Central memory CD8-positive, alpha-beta T cell (primary cell): ENCODE data around the gene HIVEP2.
"Not testable (repeated sequence)": the region's sequence is repeated elsewhere in the genome, so short reads cannot be mapped to it uniquely, and the experiment has no call there.

Experiments used
- ATAC-seq: fragments of 150-1000 bp; cut with Tn5 transposase; replicated peaks from 2 replicates; pipeline ENCODE4 v1.10.0; 2022; ENCODE audit warnings: mild to moderate bottlenecking, moderate FRiP score, moderate number of reproducible peaks; ENCODE audit not compliant: poor library complexity, severe bottlenecking; ENCODE audit errors: extremely low read depth
- DNase-seq, 2 donors: peaks; one replicate each; pipeline ENCODE4 v3.0.0; 2021; ENCODE audit warnings: low spot score in 2 of 2
- H3K27ac Mint-ChIP-seq: one replicate; pipeline ENCODE4 v1.8.0; 2022; ENCODE audit warnings: low read depth, mild to moderate bottlenecking, moderate library complexity, mixed read lengths
- H3K27me3 Mint-ChIP-seq: one replicate; pipeline ENCODE4 v1.8.0; 2022; ENCODE audit warnings: mixed read lengths
- H3K36me3 Mint-ChIP-seq: one replicate; pipeline ENCODE4 v1.8.0; 2022; ENCODE audit warnings: mild to moderate bottlenecking, moderate library complexity, mixed read lengths; ENCODE audit not compliant: insufficient read depth
- H3K4me1 Mint-ChIP-seq: one replicate; pipeline ENCODE4 v1.8.0; 2022; ENCODE audit warnings: mixed read lengths
- H3K4me3 Mint-ChIP-seq: one replicate; pipeline ENCODE4 v1.8.0; 2022; ENCODE audit warnings: mild to moderate bottlenecking, moderate library complexity, mixed read lengths
- H3K9me3 Mint-ChIP-seq: one replicate; pipeline ENCODE4 v1.8.0; 2022; ENCODE audit warnings: mixed read lengths

The HIVEP2 gene

GRCh38 chr6:142945049-142945445 is at the start of gene HIVEP2:
Gene HIVEP2 (minus strand): TSS chr6:142945176. CDS start chr6:142774738, 170,438 bp downstream.
- peaks cover 46% of the 10 kb centered on the region for H3K4me1 Mint-ChIP-seq
- DNase-seq (peak; percentile 68 to 76), ATAC-seq (peak; percentile 11)
- H3K36me3 Mint-ChIP-seq, result peaks cover 47% of the 10 kb centered on the region
- H3K9me3 Mint-ChIP-seq, result no peaks in the 10 kb centered on the region
- H3K27me3 Mint-ChIP-seq, result no peaks in the 10 kb centered on the region
- H3K4me3 Mint-ChIP-seq, result peak within 1 kb of the TSS; percentile 96
- H3K27ac Mint-ChIP-seq, result peak within 1 kb of the TSS; percentile 99

- ATAC-seq (no peak), DNase-seq (no peak)
- peaks cover 5% of the 10 kb centered on the region for H3K4me1 Mint-ChIP-seq
- peaks cover 10% of the 10 kb centered on the region for H3K27me3 Mint-ChIP-seq
- no peak overlapping the region for H3K4me3 Mint-ChIP-seq
- H3K27ac Mint-ChIP-seq, result no peak overlapping the region
- no peaks in the 10 kb centered on the region for H3K9me3 Mint-ChIP-seq
- no peaks in the 10 kb centered on the region for H3K36me3 Mint-ChIP-seq
Measured at GRCh38 chr6:142993977-142994376, 49.0 kb upstream of the HIVEP2 start.

GRCh38 chr6:142987490-142987889 is 42.5 kb upstream of the HIVEP2 start:
- Mint-ChIP-seq H3K27me3 (peaks cover 26% of the 10 kb centered on the region), H3K27ac (no peak overlapping the region), H3K36me3 (no peaks in the 10 kb centered on the region), H3K4me1 (no peaks in the 10 kb centered on the region), H3K4me3 (no peak overlapping the region), H3K9me3 (no peaks in the 10 kb centered on the region)
- DNase-seq (no peak), ATAC-seq (no peak)

GRCh38 chr6:142985281-142985680 is 40.3 kb upstream of the HIVEP2 start:
- peaks cover 11% of the 10 kb centered on the region for H3K9me3 Mint-ChIP-seq
- H3K4me1 Mint-ChIP-seq, result no peaks in the 10 kb centered on the region
- no peak for ATAC-seq
- H3K4me3 Mint-ChIP-seq, result no peak overlapping the region
- no peaks in the 10 kb centered on the region for H3K36me3 Mint-ChIP-seq
- no peak overlapping the region for H3K27ac Mint-ChIP-seq
- DNase-seq, result no peak
- H3K27me3 Mint-ChIP-seq, result peaks cover 26% of the 10 kb centered on the region

GRCh38 chr6:142984386-142984785 is 39.4 kb upstream of the HIVEP2 start:
- Mint-ChIP-seq H3K36me3 (no peaks in the 10 kb centered on the region), H3K9me3 (peaks cover 11% of the 10 kb centered on the region), H3K27ac (no peak overlapping the region), H3K4me3 (no peak overlapping the region), H3K27me3 (peaks cover 20% of the 10 kb centered on the region), H3K4me1 (no peaks in the 10 kb centered on the region)
- no peak for ATAC-seq
- no peak for DNase-seq

GRCh38 chr6:142975365-142975764 is 30.4 kb upstream of the HIVEP2 start:
- Mint-ChIP-seq H3K4me1 (no peaks in the 10 kb centered on the region), H3K27me3 (no peaks in the 10 kb centered on the region), H3K27ac (no peak overlapping the region), H3K36me3 (no peaks in the 10 kb centered on the region), H3K4me3 (no peak overlapping the region), H3K9me3 (no peaks in the 10 kb centered on the region)
- no peak for DNase-seq
- ATAC-seq, result no peak

GRCh38 chr6:142970941-142971340 is 26.0 kb upstream of the HIVEP2 start:
- H3K36me3 Mint-ChIP-seq, DNase-seq, ATAC-seq, H3K4me3 Mint-ChIP-seq, H3K4me1 Mint-ChIP-seq, H3K27me3 Mint-ChIP-seq, H3K27ac Mint-ChIP-seq, H3K9me3 Mint-ChIP-seq: not testable (repeated sequence)

- Mint-ChIP-seq H3K4me3 (no peak overlapping the region), H3K36me3 (no peaks in the 10 kb centered on the region), H3K27me3 (no peaks in the 10 kb centered on the region), H3K4me1 (no peaks in the 10 kb centered on the region), H3K27ac (no peak overlapping the region), H3K9me3 (no peaks in the 10 kb centered on the region)
- ATAC-seq, result no peak
- no peak for DNase-seq
Measured at GRCh38 chr6:142968601-142969000, 23.6 kb upstream of the HIVEP2 start.

GRCh38 chr6:142966294-142966693 is 21.3 kb upstream of the HIVEP2 start:
- Mint-ChIP-seq H3K9me3 (no peaks in the 10 kb centered on the region), H3K27me3 (no peaks in the 10 kb centered on the region), H3K36me3 (no peaks in the 10 kb centered on the region), H3K4me1 (no peaks in the 10 kb centered on the region), H3K4me3 (no peak overlapping the region), H3K27ac (no peak overlapping the region)
- ATAC-seq, result no peak
- no peak for DNase-seq

- Mint-ChIP-seq H3K27me3 (no peaks in the 10 kb centered on the region), H3K4me3 (no peak overlapping the region), H3K4me1 (no peaks in the 10 kb centered on the region), H3K9me3 (no peaks in the 10 kb centered on the region), H3K36me3 (no peaks in the 10 kb centered on the region), H3K27ac (no peak overlapping the region)
- ATAC-seq, result no peak
- DNase-seq, result no peak
Measured at GRCh38 chr6:142965164-142965563, 20.2 kb upstream of the HIVEP2 start.

- Mint-ChIP-seq H3K27me3 (no peaks in the 10 kb centered on the region), H3K4me3 (no peak overlapping the region), H3K27ac (no peak overlapping the region), H3K4me1 (no peaks in the 10 kb centered on the region), H3K9me3 (no peaks in the 10 kb centered on the region), H3K36me3 (no peaks in the 10 kb centered on the region)
- no peak for ATAC-seq
- DNase-seq, result no peak
Measured at GRCh38 chr6:142960098-142960497, 15.1 kb upstream of the HIVEP2 start.

- no peaks in the 10 kb centered on the region for H3K4me1 Mint-ChIP-seq
- DNase-seq (no peak), ATAC-seq (no peak)
- no peaks in the 10 kb centered on the region for H3K9me3 Mint-ChIP-seq
- no peaks in the 10 kb centered on the region for H3K36me3 Mint-ChIP-seq
- H3K4me3 Mint-ChIP-seq, result no peak overlapping the region
- no peaks in the 10 kb centered on the region for H3K27me3 Mint-ChIP-seq
- H3K27ac Mint-ChIP-seq, result no peak overlapping the region
Measured at GRCh38 chr6:142958343-142958742, 13.4 kb upstream of the HIVEP2 start.

- no peaks in the 10 kb centered on the region for H3K4me1 Mint-ChIP-seq
Measured at GRCh38 chr6:142956726-142957125, 11.8 kb upstream of the HIVEP2 start.

GRCh38 chr6:142954844-142955243 is 9.9 kb upstream of the HIVEP2 start:
- ATAC-seq (no peak), DNase-seq (no peak)
- no peaks in the 10 kb centered on the region for H3K9me3 Mint-ChIP-seq
- no peaks in the 10 kb centered on the region for H3K27me3 Mint-ChIP-seq
- H3K27ac Mint-ChIP-seq, result no peak overlapping the region
- H3K36me3 Mint-ChIP-seq, result no peaks in the 10 kb centered on the region
- H3K4me1 Mint-ChIP-seq, result no peaks in the 10 kb centered on the region
- no peak overlapping the region for H3K4me3 Mint-ChIP-seq

More at GRCh38 chr6:142956726-142957125, 11.8 kb upstream of the HIVEP2 start:
- Mint-ChIP-seq H3K27me3 (no peaks in the 10 kb centered on the region), H3K36me3 (no peaks in the 10 kb centered on the region), H3K4me3 (no peak overlapping the region), H3K27ac (no peak overlapping the region), H3K9me3 (no peaks in the 10 kb centered on the region)
- DNase-seq, result no peak
- ATAC-seq, result no peak
